Body of pancreas (tissue), 4 donors: ENCODE measurements around the gene PALLD. TPM values are rescaled to one million over a fixed set of nuclear protein-coding genes. Genes with fewer than 3 reads are reported as not detected.

ENCODE experiments used
- ATAC-seq: fragments of 150-250 bp; one replicate; pipeline ENCODE4 v1.9.1; 2016
- DNase-seq, 4 donors: peaks; one replicate each; pipeline ENCODE4 v3.0.0-alpha.2; 2019
- H3K27ac ChIP-seq, 4 donors: fragments of 200-600 bp; sonication (generic); 1 replicate in 3 of 4; 2 replicates in 1 of 4; pipeline versions ENCODE4 v1.5.1 to v1.6.1; 2016 to 2019; ENCODE audit warnings: mild to moderate bottlenecking in 1 of 4, mixed read lengths in 1 of 4, moderate library complexity in 1 of 4
- H3K27me3 ChIP-seq, 2 donors: fragments of 200-600 bp; sonication (generic); one replicate each; pipeline ENCODE4 v1.6.0; 2016; ENCODE audit warnings: mild to moderate bottlenecking in 1 of 2
- H3K36me3 ChIP-seq, 2 donors: fragments of 200-600 bp; sonication (generic); replicated peaks in 1 of 2; 2 replicates each; pipeline ENCODE4 v1.5.1; 2016; ENCODE audit warnings: low read depth in 2 of 2; ENCODE audit not compliant: insufficient read depth in 1 of 2
- H3K4me1 ChIP-seq: fragments of 200-600 bp; sonication (generic); one replicate; pipeline ENCODE4 v1.6.0; 2016
- H3K4me3 ChIP-seq, 2 donors: fragments of 200-600 bp; sonication (generic); 1 replicate in 1 of 2; 2 replicates in 1 of 2; pipeline ENCODE4 v1.5.1; 2016 to 2019
- H3K9me3 ChIP-seq, 3 donors: fragments of 200-600 bp; sonication (generic); 1 replicate in 2 of 3; 2 replicates in 1 of 3; pipeline ENCODE4 v1.5.1; 2016
- CTCF ChIP-seq, 7 experiments: fragments of 450-650 bp in 4 of 7; fragments of 200-600 bp in 3 of 7; sonication (generic) in 3 of 7; IDR thresholded peaks; one replicate each; pipeline ENCODE4 v1.5.1; 2016 to 2019; ENCODE audit warnings: antibody characterized with exemption in 7 of 7
- POLR2A ChIP-seq, 3 donors: fragments of 450-650 bp; IDR thresholded peaks; one replicate each; pipeline ENCODE4 v1.6.1; 2016; ENCODE audit warnings: antibody characterized with exemption in 3 of 3, mild to moderate bottlenecking in 2 of 3
- WGBS, 2 donors: methylation state at CpG; one replicate each; pipeline ENCODE4 v1.1.5; 2017; 5-methylcytosine and 5-hydroxymethylcytosine counted together
- intact Hi-C: fragments of 100-400 bp; cut with DNase I; formaldehyde crosslinking; loops from one replicate; pipeline ENCODE4 v1.15.1; 2023
- total RNA-seq, 2 donors: library from RNA; depleted of rRNA; stranded (reverse); fragments of >200 nt; gene quantifications; one replicate each; pipeline ENCODE4 v1.1.0, GENCODE V29; 2016

Gene PALLD
- total RNA-seq, 2 donors from 2014 or later, result 46.8 to 52.4 TPM

GRCh38 chr4:168877511-168878491, 380.9 kb downstream of the PALLD start:
- WGBS, 2 donors, result 7 to 19% methylated on average over 28 to 76 of the region's 108 CpGs
- DNase-seq, result peak; percentile 36 to 57 (median 42)
- peak in 1 of 3 donors; percentile 12 for TF ChIP-seq POLR2A (IDR thresholded peaks at IDR 0.05)
- TF ChIP-seq CTCF (IDR thresholded peaks at IDR 0.05), result no peak

GRCh38 chr4:168878623-168879022, 381.8 kb downstream of the PALLD start:
- H3K27ac ChIP-seq, result peak overlapping the region in 1 of 4 donors; percentile 47
- peaks cover 15% of the 10 kb centered on the region for H3K4me1 ChIP-seq
- no peaks in the 10 kb centered on the region for H3K36me3 ChIP-seq
- TF ChIP-seq CTCF (IDR thresholded peaks at IDR 0.05) (no peak), POLR2A (IDR thresholded peaks at IDR 0.05) (no peak)
- H3K27me3 ChIP-seq, result no peaks in the 10 kb centered on the region
- DNase-seq (no peak), ATAC-seq (no peak)
- intact Hi-C loops, result no loop called here
- no peaks in the 10 kb centered on the region for H3K9me3 ChIP-seq
- H3K4me3 ChIP-seq, result no peak overlapping the region
- 68 to 78% methylated on average over 2 of the region's 2 CpGs for WGBS, 2 donors

More at GRCh38 chr4:168877511-168878491, 380.9 kb downstream of the PALLD start:
- Histone ChIP-seq H3K4me3 (peak overlapping the region in 1 of 2 donors; percentile 31), H3K36me3 (no peaks in the 10 kb centered on the region), H3K9me3 (no peaks in the 10 kb centered on the region), H3K27ac (peak overlapping the region in 3 of 4 donors; percentile 47 to 72 (median 68)), H3K27me3 (no peaks in the 10 kb centered on the region), H3K4me1 (peaks cover 19% of the 10 kb centered on the region)
- intact Hi-C loops, result no loop called here
- ATAC-seq, result peak; percentile 72

- ATAC-seq (no peak), DNase-seq (no peak)
- Histone ChIP-seq H3K4me1 (peaks cover 10% of the 10 kb centered on the region), H3K4me3 (no peak overlapping the region), H3K27me3 (no peaks in the 10 kb centered on the region), H3K9me3 (no peaks in the 10 kb centered on the region), H3K27ac (no peak overlapping the region), H3K36me3 (no peaks in the 10 kb centered on the region)
- intact Hi-C loops, result no loop called here
- no peak for TF ChIP-seq CTCF (IDR thresholded peaks at IDR 0.05)
- no peak for TF ChIP-seq POLR2A (IDR thresholded peaks at IDR 0.05)
Measured at GRCh38 chr4:168879188-168879587, 382.3 kb downstream of the PALLD start.

DNA sequence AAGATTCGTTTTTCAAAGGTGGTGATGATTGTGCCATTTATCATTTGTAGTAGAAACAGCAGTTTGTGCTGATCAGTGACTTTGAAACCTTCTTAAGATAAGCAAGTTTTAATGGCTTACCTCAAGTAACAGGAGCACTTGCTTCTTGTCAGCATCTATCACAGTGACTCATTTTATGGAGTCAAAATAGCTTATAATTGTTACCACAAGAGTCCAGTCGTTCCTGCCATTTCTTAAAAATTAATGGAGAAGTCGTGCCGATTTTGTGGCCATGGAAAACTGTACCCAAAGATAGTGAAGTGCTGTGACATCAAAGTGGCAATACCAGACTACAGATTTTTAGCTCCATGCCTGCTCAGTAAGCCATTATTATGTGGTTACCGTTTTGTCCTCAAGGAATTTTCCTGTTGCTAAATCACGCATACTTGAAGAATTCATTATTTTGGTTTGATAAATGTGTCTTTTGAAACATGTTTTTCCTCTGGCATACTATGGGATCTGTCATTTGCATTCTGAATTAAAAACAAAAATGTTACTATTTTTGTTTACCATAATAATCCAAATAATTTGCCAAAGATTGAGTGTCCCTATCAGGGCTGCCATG, 383.3 kb downstream of the PALLD start:
- Histone ChIP-seq H3K9me3 (no peaks in the 10 kb centered on the region), H3K27me3 (no peaks in the 10 kb centered on the region), H3K4me3 (no peak overlapping the region), H3K36me3 (no peaks in the 10 kb centered on the region), H3K4me1 (peaks cover 10% of the 10 kb centered on the region), H3K27ac (no peak overlapping the region)
- ATAC-seq (no peak), DNase-seq (no peak)
- 65 to 66% methylated on average over 6 of the region's 6 CpGs for WGBS, 2 donors
- TF ChIP-seq CTCF (IDR thresholded peaks at IDR 0.05), result no peak
- no peak for TF ChIP-seq POLR2A (IDR thresholded peaks at IDR 0.05)
- intact Hi-C loops, result no loop called here
